ENCODE data around the gene BCO1. TPM values are rescaled to one million over a fixed set of nuclear protein-coding genes. Genes with fewer than 3 reads are reported as not detected.

The BCO1 gene
- total and polyA plus RNA-seq, 4 donors, result 0.11 to 0.50 (median 0.29) TPM

- H3K9ac ChIP-seq (ENCODE audit: low read depth in 1 of 2, low read length in 2 of 2), result no peak overlapping the region
- H3K4me3 ChIP-seq (ENCODE audit: low read depth in 1 of 3, low read length in 3 of 3), result no peak overlapping the region
- no peaks in the 10 kb centered on the region for H3K27me3 ChIP-seq (ENCODE audit: control insufficient read depth in 4 of 4, insufficient read depth in 4 of 4, low read length in 3 of 4)
- no peaks in the 10 kb centered on the region for H3K4me1 ChIP-seq (ENCODE audit: control insufficient read depth in 4 of 4, insufficient read depth in 4 of 4, low read length in 3 of 4)
- no peak for DNase-seq (ENCODE audit: low spot score)
- WGBS, result 68% methylated on average over 3 of the region's 3 CpGs
- no peak overlapping the region for H3K27ac ChIP-seq (ENCODE audit: low read depth in 1 of 2, low read length in 2 of 2)
- no peaks in the 10 kb centered on the region for H3K36me3 ChIP-seq (ENCODE audit: control insufficient read depth in 4 of 4, insufficient read depth in 3 of 4, low read depth in 1 of 4, low read length in 3 of 4)
- H3K9me3 ChIP-seq (ENCODE audit: control insufficient read depth in 4 of 4, low read length in 3 of 4), result no peaks in the 10 kb centered on the region
- no peak for TF ChIP-seq HNF4A (conservative IDR thresholded peaks at IDR 0.05)
- TF ChIP-seq, protein P1, sequence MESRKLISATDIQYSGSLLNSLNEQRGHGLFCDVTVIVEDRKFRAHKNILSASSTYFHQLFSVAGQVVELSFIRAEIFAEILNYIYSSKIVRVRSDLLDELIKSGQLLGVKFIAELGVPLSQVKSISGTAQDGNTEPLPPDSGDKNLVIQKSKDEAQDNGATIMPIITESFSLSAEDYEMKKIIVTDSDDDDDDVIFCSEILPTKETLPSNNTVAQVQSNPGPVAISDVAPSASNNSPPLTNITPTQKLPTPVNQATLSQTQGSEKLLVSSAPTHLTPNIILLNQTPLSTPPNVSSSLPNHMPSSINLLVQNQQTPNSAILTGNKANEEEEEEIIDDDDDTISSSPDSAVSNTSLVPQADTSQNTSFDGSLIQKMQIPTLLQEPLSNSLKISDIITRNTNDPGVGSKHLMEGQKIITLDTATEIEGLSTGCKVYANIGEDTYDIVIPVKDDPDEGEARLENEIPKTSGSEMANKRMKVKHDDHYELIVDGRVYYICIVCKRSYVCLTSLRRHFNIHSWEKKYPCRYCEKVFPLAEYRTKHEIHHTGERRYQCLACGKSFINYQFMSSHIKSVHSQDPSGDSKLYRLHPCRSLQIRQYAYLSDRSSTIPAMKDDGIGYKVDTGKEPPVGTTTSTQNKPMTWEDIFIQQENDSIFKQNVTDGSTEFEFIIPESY (IDR thresholded peaks at IDR 0.05), result no peak
- TF ChIP-seq, protein P2, sequence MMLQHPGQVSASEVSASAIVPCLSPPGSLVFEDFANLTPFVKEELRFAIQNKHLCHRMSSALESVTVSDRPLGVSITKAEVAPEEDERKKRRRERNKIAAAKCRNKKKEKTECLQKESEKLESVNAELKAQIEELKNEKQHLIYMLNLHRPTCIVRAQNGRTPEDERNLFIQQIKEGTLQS (IDR thresholded peaks at IDR 0.05), result no peak
Measured at GRCh38 chr16:81210807-81211206, 27.7 kb upstream of the BCO1 start.

DNA sequence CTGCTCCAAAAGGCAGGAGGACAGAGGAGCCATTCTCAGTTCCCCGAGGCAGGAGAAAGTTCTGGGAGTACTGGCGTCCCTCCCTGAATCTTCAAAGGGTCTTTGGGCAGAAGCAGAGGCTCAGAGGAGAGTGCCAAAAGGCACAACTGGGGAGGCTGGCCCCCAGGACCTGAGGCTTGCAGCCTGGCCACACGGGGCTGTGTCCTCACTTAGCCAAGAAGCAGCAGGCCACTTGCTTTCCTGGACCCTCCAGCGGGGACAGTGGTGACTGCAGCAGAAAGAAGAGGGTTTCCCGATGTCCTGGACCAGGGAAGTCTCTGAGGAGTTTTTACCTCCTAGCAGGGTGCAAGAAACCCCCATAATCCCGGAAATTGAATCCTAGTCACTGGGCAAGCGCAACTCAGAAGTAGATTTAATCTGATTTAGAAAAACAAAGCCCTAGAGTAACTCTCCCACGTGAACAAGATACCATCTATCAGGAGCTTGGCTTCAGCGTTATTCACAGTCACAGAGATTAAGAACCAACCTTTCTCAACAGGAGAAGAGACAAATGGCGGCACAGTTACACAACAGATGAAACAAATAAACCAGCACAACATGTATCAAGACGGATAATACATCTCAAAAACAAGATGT lies 25.5 kb upstream of the BCO1 start:
- H3K27me3 ChIP-seq (ENCODE audit: control insufficient read depth in 4 of 4, insufficient read depth in 4 of 4, low read length in 3 of 4), result no peaks in the 10 kb centered on the region
- DNase-seq (ENCODE audit: low spot score), result no peak
- H3K9me3 ChIP-seq (ENCODE audit: control insufficient read depth in 4 of 4, low read length in 3 of 4), result no peaks in the 10 kb centered on the region
- no peak overlapping the region for H3K4me3 ChIP-seq (ENCODE audit: low read depth in 1 of 3, low read length in 3 of 3)
- no peaks in the 10 kb centered on the region for H3K36me3 ChIP-seq (ENCODE audit: control insufficient read depth in 4 of 4, insufficient read depth in 3 of 4, low read depth in 1 of 4, low read length in 3 of 4)
- H3K9ac ChIP-seq (ENCODE audit: low read depth in 1 of 2, low read length in 2 of 2), result no peak overlapping the region
- WGBS, result 59% methylated on average over 11 of the region's 11 CpGs
- no peak for TF ChIP-seq EGR1 (IDR thresholded peaks at IDR 0.05; ENCODE audit: low read depth in 2 of 2)
- no peak for TF ChIP-seq NR2F2 (IDR thresholded peaks at IDR 0.05)
- TF ChIP-seq, protein P3, sequence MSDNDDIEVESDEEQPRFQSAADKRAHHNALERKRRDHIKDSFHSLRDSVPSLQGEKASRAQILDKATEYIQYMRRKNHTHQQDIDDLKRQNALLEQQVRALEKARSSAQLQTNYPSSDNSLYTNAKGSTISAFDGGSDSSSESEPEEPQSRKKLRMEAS (IDR thresholded peaks at IDR 0.05), result no peak
- no peak for TF ChIP-seq YY1 (IDR thresholded peaks at IDR 0.05)
- TF ChIP-seq HNF4A (conservative IDR thresholded peaks at IDR 0.05), result no peak
- no peak for TF ChIP-seq GABPA (IDR thresholded peaks at IDR 0.05 in 1 of 2, conservative IDR thresholded peaks at IDR 0.05 in 1 of 2)
- no peak for TF ChIP-seq JUND (IDR thresholded peaks at IDR 0.05)
- no peak for TF ChIP-seq RAD21 (IDR thresholded peaks at IDR 0.05)
- TF ChIP-seq TAF1 (conservative IDR thresholded peaks at IDR 0.05), result no peak
- TF ChIP-seq, protein P1 (IDR thresholded peaks at IDR 0.05), result no peak
- TF ChIP-seq HNF4G (IDR thresholded peaks at IDR 0.05), result no peak
- TF ChIP-seq, protein P4, sequence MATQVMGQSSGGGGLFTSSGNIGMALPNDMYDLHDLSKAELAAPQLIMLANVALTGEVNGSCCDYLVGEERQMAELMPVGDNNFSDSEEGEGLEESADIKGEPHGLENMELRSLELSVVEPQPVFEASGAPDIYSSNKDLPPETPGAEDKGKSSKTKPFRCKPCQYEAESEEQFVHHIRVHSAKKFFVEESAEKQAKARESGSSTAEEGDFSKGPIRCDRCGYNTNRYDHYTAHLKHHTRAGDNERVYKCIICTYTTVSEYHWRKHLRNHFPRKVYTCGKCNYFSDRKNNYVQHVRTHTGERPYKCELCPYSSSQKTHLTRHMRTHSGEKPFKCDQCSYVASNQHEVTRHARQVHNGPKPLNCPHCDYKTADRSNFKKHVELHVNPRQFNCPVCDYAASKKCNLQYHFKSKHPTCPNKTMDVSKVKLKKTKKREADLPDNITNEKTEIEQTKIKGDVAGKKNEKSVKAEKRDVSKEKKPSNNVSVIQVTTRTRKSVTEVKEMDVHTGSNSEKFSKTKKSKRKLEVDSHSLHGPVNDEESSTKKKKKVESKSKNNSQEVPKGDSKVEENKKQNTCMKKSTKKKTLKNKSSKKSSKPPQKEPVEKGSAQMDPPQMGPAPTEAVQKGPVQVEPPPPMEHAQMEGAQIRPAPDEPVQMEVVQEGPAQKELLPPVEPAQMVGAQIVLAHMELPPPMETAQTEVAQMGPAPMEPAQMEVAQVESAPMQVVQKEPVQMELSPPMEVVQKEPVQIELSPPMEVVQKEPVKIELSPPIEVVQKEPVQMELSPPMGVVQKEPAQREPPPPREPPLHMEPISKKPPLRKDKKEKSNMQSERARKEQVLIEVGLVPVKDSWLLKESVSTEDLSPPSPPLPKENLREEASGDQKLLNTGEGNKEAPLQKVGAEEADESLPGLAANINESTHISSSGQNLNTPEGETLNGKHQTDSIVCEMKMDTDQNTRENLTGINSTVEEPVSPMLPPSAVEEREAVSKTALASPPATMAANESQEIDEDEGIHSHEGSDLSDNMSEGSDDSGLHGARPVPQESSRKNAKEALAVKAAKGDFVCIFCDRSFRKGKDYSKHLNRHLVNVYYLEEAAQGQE (IDR thresholded peaks at IDR 0.05), result no peak
- TF ChIP-seq CTCF (IDR thresholded peaks at IDR 0.05; ENCODE audit: low read depth, low read length, missing input control), result no peak
- no peak for TF ChIP-seq FOXA1 (IDR thresholded peaks at IDR 0.05)
- TF ChIP-seq, protein P2 (IDR thresholded peaks at IDR 0.05), result no peak
- no peak for TF ChIP-seq SP1 (IDR thresholded peaks at IDR 0.05)
- H3K4me1 ChIP-seq (ENCODE audit: control insufficient read depth in 4 of 4, insufficient read depth in 4 of 4, low read length in 3 of 4), result peaks cover 0 to 4% (median 0%) of the 10 kb centered on the region in 4 donors
- no peak overlapping the region for H3K27ac ChIP-seq (ENCODE audit: low read depth in 1 of 2, low read length in 2 of 2)

All from liver (tissue), 9 donors.